RWPE2 (cell line): ENCODE results near the gene GHRL.
A peak's percentile ranks its signal among the peaks of the same experiment; 100 is the strongest.

Source experiments
- ATAC-seq: fragments of 200-7000 bp; cut with Tn5 transposase; 3 replicates; pipeline ENCODE4 v1.9.1; 2021; ENCODE audit warnings: low read depth
- DNase-seq: peaks from one replicate; pipeline ENCODE4 v3.0.0-alpha.2; 2020; ENCODE audit warnings: low spot score
- H3K27ac ChIP-seq: fragments of 450-650 bp; 2 replicates; pipeline ENCODE4 v1.5.1; 2017; ENCODE audit warnings: mild to moderate bottlenecking; ENCODE audit not compliant: poor library complexity, severe bottlenecking
- H3K27me3 ChIP-seq: fragments of 250-450 bp; sonication (Bioruptor Pico); 2 replicates; pipeline ENCODE4 v1.5.1; 2021; ENCODE audit warnings: mild to moderate bottlenecking, moderate library complexity; ENCODE audit not compliant: insufficient read depth, poor library complexity, severe bottlenecking
- H3K36me3 ChIP-seq: fragments of 250-450 bp; sonication (Bioruptor Pico); 2 replicates; pipeline ENCODE4 v1.5.1; 2020; ENCODE audit warnings: low read depth, mild to moderate bottlenecking, moderate library complexity
- H3K4me1 ChIP-seq: fragments of 250-450 bp; sonication (Bioruptor Pico); 2 replicates; pipeline ENCODE4 v1.5.1; 2021; ENCODE audit warnings: mild to moderate bottlenecking, moderate library complexity; ENCODE audit not compliant: insufficient read depth, poor library complexity, severe bottlenecking
- H3K4me3 ChIP-seq: fragments of 250-450 bp; sonication (Bioruptor Pico); 2 replicates; pipeline ENCODE4 v1.5.1; 2021; ENCODE audit warnings: mild to moderate bottlenecking, moderate library complexity; ENCODE audit not compliant: severe bottlenecking
- H3K9me3 ChIP-seq: fragments of 250-450 bp; sonication (Bioruptor Pico); 2 replicates; pipeline ENCODE4 v1.5.1; 2021; ENCODE audit warnings: mild to moderate bottlenecking, moderate library complexity; ENCODE audit not compliant: severe bottlenecking
- CTCF ChIP-seq: fragments of 450-650 bp; IDR thresholded peaks from one replicate; pipeline ENCODE4 v1.5.1; 2017; ENCODE audit warnings: mild to moderate bottlenecking, moderate library complexity; ENCODE audit not compliant: poor library complexity, severe bottlenecking

GHRL gene

GRCh38 chr3:10336761-10337160 is 44.0 kb upstream of the GHRL start:
- H3K4me3 ChIP-seq = no peak overlapping the region
- DNase-seq (no peak), ATAC-seq (no peak)
- no peaks in the 10 kb centered on the region for H3K9me3 ChIP-seq
- H3K4me1 ChIP-seq = no peaks in the 10 kb centered on the region
- no peaks in the 10 kb centered on the region for H3K27me3 ChIP-seq
- TF ChIP-seq CTCF = no peak
- H3K36me3 ChIP-seq = no peaks in the 10 kb centered on the region
- H3K27ac ChIP-seq = no peak overlapping the region

- H3K36me3 ChIP-seq = no peaks in the 10 kb centered on the region
These were observed 43.3 kb upstream of the GHRL start for GRCh38 chr3:10335871-10336622.

GRCh38 chr3:10335190-10335738 is 42.5 kb upstream of the GHRL start:
- peaks cover 10% of the 10 kb centered on the region for H3K27me3 ChIP-seq
- H3K9me3 ChIP-seq = no peaks in the 10 kb centered on the region
- H3K36me3 ChIP-seq = no peaks in the 10 kb centered on the region
- TF ChIP-seq CTCF = no peak
- H3K27ac ChIP-seq = no peak overlapping the region
- DNase-seq (no peak), ATAC-seq (no peak)
- no peaks in the 10 kb centered on the region for H3K4me1 ChIP-seq
- no peak overlapping the region for H3K4me3 ChIP-seq

More at GRCh38 chr3:10335871-10336622, 43.3 kb upstream of the GHRL start:
- Histone ChIP-seq H3K4me3 (no peak overlapping the region), H3K27me3 (peaks cover 3% of the 10 kb centered on the region), H3K9me3 (no peaks in the 10 kb centered on the region), H3K4me1 (no peaks in the 10 kb centered on the region), H3K27ac (no peak overlapping the region)
- DNase-seq (no peak), ATAC-seq (no peak)
- TF ChIP-seq CTCF = no peak

GRCh38 chr3:10334459-10334858 is 41.7 kb upstream of the GHRL start:
- TF ChIP-seq CTCF = no peak

GRCh38 chr3:10334042-10334441 is 41.3 kb upstream of the GHRL start:
- Histone ChIP-seq H3K36me3 (no peaks in the 10 kb centered on the region), H3K9me3 (no peaks in the 10 kb centered on the region), H3K4me3 (no peak overlapping the region), H3K4me1 (no peaks in the 10 kb centered on the region), H3K27ac (no peak overlapping the region), H3K27me3 (peaks cover 23% of the 10 kb centered on the region)
- TF ChIP-seq CTCF = no peak
- DNase-seq (no peak), ATAC-seq (no peak)

More at GRCh38 chr3:10334459-10334858, 41.7 kb upstream of the GHRL start:
- H3K9me3 ChIP-seq = no peaks in the 10 kb centered on the region
- no peak overlapping the region for H3K4me3 ChIP-seq
- H3K27me3 ChIP-seq = peaks cover 19% of the 10 kb centered on the region
- DNase-seq (no peak), ATAC-seq (0 out of 3 replicates have a peak, but pooled peaks have one; percentile 11)
- H3K36me3 ChIP-seq = no peaks in the 10 kb centered on the region
- H3K4me1 ChIP-seq = no peaks in the 10 kb centered on the region
- H3K27ac ChIP-seq = no peak overlapping the region
